Measurements from ENCODE around the gene KRTAP5-5.

The KRTAP5-5 gene

DNA sequence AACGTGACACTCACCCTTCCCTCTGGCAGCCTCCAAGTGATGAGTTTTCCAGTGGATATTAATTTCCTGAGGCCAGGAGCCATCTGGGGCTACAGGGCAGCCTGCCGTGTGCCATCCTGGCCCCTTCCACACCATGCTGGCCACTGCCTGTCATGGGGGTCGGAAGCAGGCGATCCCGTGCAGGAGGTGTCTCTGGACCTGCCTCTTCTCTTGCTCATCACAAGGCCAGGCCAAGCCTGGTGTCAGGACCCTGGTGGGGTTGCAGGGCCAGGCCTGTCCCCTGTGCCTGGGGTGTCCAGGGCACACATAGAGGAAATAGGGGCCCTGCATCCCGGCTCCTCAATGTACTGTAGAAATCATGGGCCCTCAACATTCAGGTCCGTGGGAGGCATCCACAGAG, 24.9 kb upstream of the KRTAP5-5 start:
- TF ChIP-seq FOXP2 (optimal IDR thresholded peaks at IDR 0.05; ENCODE audit: borderline replicate concordance, extremely low read depth, extremely low read length, insufficient read depth) (no peak), TAF1 (IDR thresholded peaks at IDR 0.05; ENCODE audit: borderline replicate concordance, insufficient read depth, low read length) (no peak), SIN3A (IDR thresholded peaks at IDR 0.05; ENCODE audit: borderline replicate concordance, insufficient read depth, low read length) (no peak), POLR2AphosphoS5 (IDR thresholded peaks at IDR 0.05; ENCODE audit: low read depth, low read length) (no peak)
- TF ChIP-seq, protein P1, sequence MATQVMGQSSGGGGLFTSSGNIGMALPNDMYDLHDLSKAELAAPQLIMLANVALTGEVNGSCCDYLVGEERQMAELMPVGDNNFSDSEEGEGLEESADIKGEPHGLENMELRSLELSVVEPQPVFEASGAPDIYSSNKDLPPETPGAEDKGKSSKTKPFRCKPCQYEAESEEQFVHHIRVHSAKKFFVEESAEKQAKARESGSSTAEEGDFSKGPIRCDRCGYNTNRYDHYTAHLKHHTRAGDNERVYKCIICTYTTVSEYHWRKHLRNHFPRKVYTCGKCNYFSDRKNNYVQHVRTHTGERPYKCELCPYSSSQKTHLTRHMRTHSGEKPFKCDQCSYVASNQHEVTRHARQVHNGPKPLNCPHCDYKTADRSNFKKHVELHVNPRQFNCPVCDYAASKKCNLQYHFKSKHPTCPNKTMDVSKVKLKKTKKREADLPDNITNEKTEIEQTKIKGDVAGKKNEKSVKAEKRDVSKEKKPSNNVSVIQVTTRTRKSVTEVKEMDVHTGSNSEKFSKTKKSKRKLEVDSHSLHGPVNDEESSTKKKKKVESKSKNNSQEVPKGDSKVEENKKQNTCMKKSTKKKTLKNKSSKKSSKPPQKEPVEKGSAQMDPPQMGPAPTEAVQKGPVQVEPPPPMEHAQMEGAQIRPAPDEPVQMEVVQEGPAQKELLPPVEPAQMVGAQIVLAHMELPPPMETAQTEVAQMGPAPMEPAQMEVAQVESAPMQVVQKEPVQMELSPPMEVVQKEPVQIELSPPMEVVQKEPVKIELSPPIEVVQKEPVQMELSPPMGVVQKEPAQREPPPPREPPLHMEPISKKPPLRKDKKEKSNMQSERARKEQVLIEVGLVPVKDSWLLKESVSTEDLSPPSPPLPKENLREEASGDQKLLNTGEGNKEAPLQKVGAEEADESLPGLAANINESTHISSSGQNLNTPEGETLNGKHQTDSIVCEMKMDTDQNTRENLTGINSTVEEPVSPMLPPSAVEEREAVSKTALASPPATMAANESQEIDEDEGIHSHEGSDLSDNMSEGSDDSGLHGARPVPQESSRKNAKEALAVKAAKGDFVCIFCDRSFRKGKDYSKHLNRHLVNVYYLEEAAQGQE (IDR thresholded peaks at IDR 0.05; ENCODE audit: insufficient read depth in 1 of 2, low read depth in 2 of 2, low read length in 2 of 2), result no peak

GRCh38 chr11:1608363-1608762, 21.2 kb upstream of the KRTAP5-5 start, which contains the start of gene KRTAP5-3:
Gene KRTAP5-3, minus strand, starts transcription at chr11:1608463. Its CDS starts 78 bp downstream, at chr11:1608385.
- TF ChIP-seq FOXP2 (optimal IDR thresholded peaks at IDR 0.05; ENCODE audit: borderline replicate concordance, extremely low read depth, extremely low read length, insufficient read depth), result no peak
- TF ChIP-seq POLR2AphosphoS5 (IDR thresholded peaks at IDR 0.05; ENCODE audit: low read depth, low read length), result no peak
- TF ChIP-seq, protein P1 (IDR thresholded peaks at IDR 0.05; ENCODE audit: insufficient read depth in 1 of 2, low read depth in 2 of 2, low read length in 2 of 2), result no peak
- no peak for TF ChIP-seq TAF1 (IDR thresholded peaks at IDR 0.05; ENCODE audit: borderline replicate concordance, insufficient read depth, low read length)
- TF ChIP-seq SIN3A (IDR thresholded peaks at IDR 0.05; ENCODE audit: borderline replicate concordance, insufficient read depth, low read length), result no peak

- TF ChIP-seq TAF1 (IDR thresholded peaks at IDR 0.05; ENCODE audit: borderline replicate concordance, insufficient read depth, low read length) (no peak), SIN3A (IDR thresholded peaks at IDR 0.05; ENCODE audit: borderline replicate concordance, insufficient read depth, low read length) (no peak), FOXP2 (optimal IDR thresholded peaks at IDR 0.05; ENCODE audit: borderline replicate concordance, extremely low read depth, extremely low read length, insufficient read depth) (no peak), POLR2AphosphoS5 (IDR thresholded peaks at IDR 0.05; ENCODE audit: low read depth, low read length) (no peak)
- TF ChIP-seq, protein P1 (IDR thresholded peaks at IDR 0.05; ENCODE audit: insufficient read depth in 1 of 2, low read depth in 2 of 2, low read length in 2 of 2), result no peak
These were observed 11.3 kb upstream of the KRTAP5-5 start for GRCh38 chr11:1618231-1618630.

GRCh38 chr11:1619449-1619848, 10.1 kb upstream of the KRTAP5-5 start:
- no peak for TF ChIP-seq SIN3A (IDR thresholded peaks at IDR 0.05; ENCODE audit: borderline replicate concordance, insufficient read depth, low read length)
- TF ChIP-seq, protein P1 (IDR thresholded peaks at IDR 0.05; ENCODE audit: insufficient read depth in 1 of 2, low read depth in 2 of 2, low read length in 2 of 2), result no peak
- TF ChIP-seq FOXP2 (optimal IDR thresholded peaks at IDR 0.05; ENCODE audit: borderline replicate concordance, extremely low read depth, extremely low read length, insufficient read depth), result no peak
- TF ChIP-seq TAF1 (IDR thresholded peaks at IDR 0.05; ENCODE audit: borderline replicate concordance, insufficient read depth, low read length), result no peak
- TF ChIP-seq POLR2AphosphoS5 (IDR thresholded peaks at IDR 0.05; ENCODE audit: low read depth, low read length), result no peak

GRCh38 chr11:1622086-1622485, 7.5 kb upstream of the KRTAP5-5 start, which contains the start of gene KRTAP5-4:
Gene KRTAP5-4, minus strand, starts transcription at chr11:1622138. Its CDS starts 45 bp downstream, at chr11:1622093.
- TF ChIP-seq, protein P1 (IDR thresholded peaks at IDR 0.05; ENCODE audit: insufficient read depth in 1 of 2, low read depth in 2 of 2, low read length in 2 of 2), result no peak
- TF ChIP-seq TAF1 (IDR thresholded peaks at IDR 0.05; ENCODE audit: borderline replicate concordance, insufficient read depth, low read length) (no peak), SIN3A (IDR thresholded peaks at IDR 0.05; ENCODE audit: borderline replicate concordance, insufficient read depth, low read length) (no peak), FOXP2 (optimal IDR thresholded peaks at IDR 0.05; ENCODE audit: borderline replicate concordance, extremely low read depth, extremely low read length, insufficient read depth) (no peak), POLR2AphosphoS5 (IDR thresholded peaks at IDR 0.05; ENCODE audit: low read depth, low read length) (no peak)

Data from PFSK-1 (cell line).